PC-3 (cell line): ENCODE results near the gene SHE.

ENCODE experiments used
- CTCF ChIP-seq: fragments of 300-600 bp; sonication (generic); conservative IDR thresholded peaks from 2 replicates; pipeline ENCODE4 v1.5.1; 2017; ENCODE audit warnings: antibody characterized with exemption, low read depth, mild to moderate bottlenecking, low read length
- EZH2 ChIP-seq: fragments of 300-600 bp; sonication (generic); IDR thresholded peaks from one replicate; pipeline ENCODE4 v1.6.1; 2017; ENCODE audit warnings: antibody characterized with exemption, mild to moderate bottlenecking, low read length; ENCODE audit not compliant: unreplicated experiment

- TF ChIP-seq CTCF (no peak), EZH2 (no peak)
These were observed 1.7 kb upstream of the SHE start for GRCh38 chr1:154503898-154504297.
